Measurements from ENCODE around the gene SCYGR4.

GRCh38 chr2:227597998-227598397 is 19.3 kb upstream of the SCYGR4 start:
- TF ChIP-seq, protein P1, sequence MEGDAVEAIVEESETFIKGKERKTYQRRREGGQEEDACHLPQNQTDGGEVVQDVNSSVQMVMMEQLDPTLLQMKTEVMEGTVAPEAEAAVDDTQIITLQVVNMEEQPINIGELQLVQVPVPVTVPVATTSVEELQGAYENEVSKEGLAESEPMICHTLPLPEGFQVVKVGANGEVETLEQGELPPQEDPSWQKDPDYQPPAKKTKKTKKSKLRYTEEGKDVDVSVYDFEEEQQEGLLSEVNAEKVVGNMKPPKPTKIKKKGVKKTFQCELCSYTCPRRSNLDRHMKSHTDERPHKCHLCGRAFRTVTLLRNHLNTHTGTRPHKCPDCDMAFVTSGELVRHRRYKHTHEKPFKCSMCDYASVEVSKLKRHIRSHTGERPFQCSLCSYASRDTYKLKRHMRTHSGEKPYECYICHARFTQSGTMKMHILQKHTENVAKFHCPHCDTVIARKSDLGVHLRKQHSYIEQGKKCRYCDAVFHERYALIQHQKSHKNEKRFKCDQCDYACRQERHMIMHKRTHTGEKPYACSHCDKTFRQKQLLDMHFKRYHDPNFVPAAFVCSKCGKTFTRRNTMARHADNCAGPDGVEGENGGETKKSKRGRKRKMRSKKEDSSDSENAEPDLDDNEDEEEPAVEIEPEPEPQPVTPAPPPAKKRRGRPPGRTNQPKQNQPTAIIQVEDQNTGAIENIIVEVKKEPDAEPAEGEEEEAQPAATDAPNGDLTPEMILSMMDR (IDR thresholded peaks at IDR 0.05) = no peak
- TF ChIP-seq POLR2A (IDR thresholded peaks at IDR 0.05) (no peak), POLR2AphosphoS5 (IDR thresholded peaks at IDR 0.05) (no peak), EP300 (IDR thresholded peaks at IDR 0.05) (no peak)

All from upper lobe of left lung (tissue), 4 donors.